Measurements from ENCODE around the gene RPL27. TPM values are rescaled to one million over a fixed set of nuclear protein-coding genes. Genes with fewer than 3 reads are reported as not detected.
A peak's percentile ranks its signal among the peaks of the same experiment; 100 is the strongest.

The RPL27 gene
- polyA plus RNA-seq, 3 donors, result 1,334 to 1,508 (median 1,422) TPM

- DNase-seq (ENCODE audit: extremely low read depth in 1 of 11, low read depth in 9 of 11, low spot score in 4 of 11), result no peak
These were observed 13.7 kb downstream of the RPL27 start for GRCh38 chr17:43011728-43012472.

GRCh38 chr17:43013296-43013695, 15.1 kb downstream of the RPL27 start:
- DNase-seq (ENCODE audit: extremely low read depth in 1 of 11, low read depth in 9 of 11, low spot score in 4 of 11), result no peak

- no peak for DNase-seq (ENCODE audit: extremely low read depth in 1 of 11, low read depth in 9 of 11, low spot score in 4 of 11)
These were observed 15.9 kb downstream of the RPL27 start for GRCh38 chr17:43014020-43014648.

GRCh38 chr17:43014649-43015542, 16.7 kb downstream of the RPL27 start:
- DNase-seq (ENCODE audit: extremely low read depth in 1 of 11, low read depth in 9 of 11, low spot score in 4 of 11), result no peak

- no peak for DNase-seq (ENCODE audit: extremely low read depth in 1 of 11, low read depth in 9 of 11, low spot score in 4 of 11)
These were observed 17.4 kb downstream of the RPL27 start for GRCh38 chr17:43015579-43015978.

GRCh38 chr17:43016216-43016615, 18.0 kb downstream of the RPL27 start:
- no peak for DNase-seq (ENCODE audit: extremely low read depth in 1 of 11, low read depth in 9 of 11, low spot score in 4 of 11)

GRCh38 chr17:43018008-43018853, 20.0 kb downstream of the RPL27 start:
- DNase-seq (ENCODE audit: extremely low read depth in 1 of 11, low read depth in 9 of 11, low spot score in 4 of 11), result peak in 1 of 11 donors; percentile 49

GRCh38 chr17:43018932-43019331, 20.7 kb downstream of the RPL27 start:
- DNase-seq (ENCODE audit: extremely low read depth in 1 of 11, low read depth in 9 of 11, low spot score in 4 of 11), result no peak

GRCh38 chr17:43019418-43019817, 21.2 kb downstream of the RPL27 start:
- no peak for DNase-seq (ENCODE audit: extremely low read depth in 1 of 11, low read depth in 9 of 11, low spot score in 4 of 11)

GRCh38 chr17:43020030-43020621, 21.9 kb downstream of the RPL27 start:
- DNase-seq (ENCODE audit: extremely low read depth in 1 of 11, low read depth in 9 of 11, low spot score in 4 of 11), result no peak

- peak in 1 of 11 donors; percentile 36 for DNase-seq (ENCODE audit: extremely low read depth in 1 of 11, low read depth in 9 of 11, low spot score in 4 of 11)
These were observed 22.8 kb downstream of the RPL27 start for GRCh38 chr17:43020789-43021740.

GRCh38 chr17:43021741-43022512, 23.7 kb downstream of the RPL27 start, which contains the start of gene VAT1:
VAT1 (minus strand) TSS chr17:43022385; CDS start chr17:43022322, 63 bp downstream.
- peak in 3 of 11 donors; percentile 63 to 74 (median 70) for DNase-seq (ENCODE audit: extremely low read depth in 1 of 11, low read depth in 9 of 11, low spot score in 4 of 11)

GRCh38 chr17:43024407-43025289, 26.4 kb downstream of the RPL27 start, which contains the start of gene RND2:
RND2 (plus strand) TSS chr17:43025231; CDS start chr17:43025348, 117 bp downstream.
- peak; percentile 83 to 95 (median 91) for DNase-seq (ENCODE audit: extremely low read depth in 1 of 11, low read depth in 9 of 11, low spot score in 4 of 11)

- DNase-seq (ENCODE audit: extremely low read depth in 1 of 11, low read depth in 9 of 11, low spot score in 4 of 11), result no peak
These were observed 27.1 kb downstream of the RPL27 start for GRCh38 chr17:43025290-43025657.

- no peak for DNase-seq (ENCODE audit: extremely low read depth in 1 of 11, low read depth in 9 of 11, low spot score in 4 of 11)
These were observed 27.7 kb downstream of the RPL27 start for GRCh38 chr17:43025766-43026537.

All from renal cortex interstitium (tissue), 11 donors.